OCI-LY7 (cell line): ENCODE data around the gene GPSM1. TPM values are rescaled to one million over a fixed set of nuclear protein-coding genes. Genes with fewer than 3 reads are reported as not detected.

Experiments used
- BruUV-seq: library from RNA; stranded (reverse); fragments of 400-500 nt; replicated peaks from 2 replicates; lab custom pipeline; 2021; lab: Mats Ljungman, UMichigan
- CTCF ChIA-PET: fragments of 300-600 bp; sonication (Branson Sonifier 250); formaldehyde crosslinking; loops from one replicate; lab custom pipeline; 2022; ENCODE audit warnings: antibody characterized with exemption; ENCODE audit not compliant: unreplicated experiment; lab: Charles Lee
- POLR2A ChIA-PET: fragments of 300-600 bp; sonication (Branson Sonifier 250); formaldehyde crosslinking; loops from one replicate; lab custom pipeline; 2022; ENCODE audit warnings: antibody characterized with exemption; lab: Charles Lee
- DNase-seq: peaks from one replicate; pipeline ENCODE4 v3.0.0-alpha.2; 2015; ENCODE audit warnings: low spot score
- H2AFZ ChIP-seq: fragments of 200-600 bp; sonication (generic), shearing (Covaris generic); 2 replicates; pipeline ENCODE4 v1.6.1; 2014; ENCODE audit warnings: mild to moderate bottlenecking, antibody characterized with exemption, low read length, moderate library complexity
- H3K27ac ChIP-seq: fragments of 200-600 bp; sonication (generic); 2 replicates; pipeline ENCODE4 v1.5.1; 2014; ENCODE audit warnings: mixed run types, low read depth, mild to moderate bottlenecking, moderate library complexity, low read length, inconsistent platforms; ENCODE audit not compliant: poor library complexity, severe bottlenecking
- H3K36me3 ChIP-seq: fragments of 200-600 bp; sonication (generic); 2 replicates; pipeline ENCODE4 v1.6.1; 2014; ENCODE audit warnings: mild to moderate bottlenecking, antibody characterized with exemption, low read length, moderate library complexity, mixed read lengths; ENCODE audit not compliant: insufficient read depth
- H3K4me1 ChIP-seq: fragments of 200-600 bp; sonication (generic); 2 replicates; pipeline ENCODE4 v1.5.1; 2014; ENCODE audit warnings: mild to moderate bottlenecking, low read length; ENCODE audit not compliant: insufficient read depth, poor library complexity, severe bottlenecking
- H3K4me2 ChIP-seq: fragments of 200-600 bp; sonication (generic); 2 replicates; pipeline ENCODE4 v1.6.1; 2014; ENCODE audit warnings: mild to moderate bottlenecking, low read length
- H3K4me3 ChIP-seq: fragments of 200-600 bp; sonication (generic); 2 replicates; pipeline ENCODE4 v1.5.1; 2014; ENCODE audit warnings: mild to moderate bottlenecking, low read depth, low read length; ENCODE audit not compliant: poor library complexity, severe bottlenecking
- H3K79me2 ChIP-seq: fragments of 200-600 bp; sonication (generic); 2 replicates; pipeline ENCODE4 v1.6.1; 2016; ENCODE audit warnings: low read depth, mild to moderate bottlenecking, low read length, moderate library complexity, mixed read lengths; ENCODE audit not compliant: insufficient read depth
- H3K9me2 ChIP-seq: fragments of 200-600 bp; sonication (generic); 2 replicates; pipeline ENCODE4 v1.6.1; 2016; ENCODE audit warnings: mild to moderate bottlenecking, low read length, mixed read lengths; ENCODE audit not compliant: insufficient read depth
- H3K9me3 ChIP-seq: fragments of 200-600 bp; sonication (generic); 2 replicates; pipeline ENCODE4 v1.6.1; 2014; ENCODE audit warnings: mild to moderate bottlenecking, mixed run types, low read length, mixed read lengths
- H4K20me1 ChIP-seq: fragments of 200-600 bp; sonication (generic); 2 replicates; pipeline ENCODE4 v1.6.1; 2014; ENCODE audit warnings: mild to moderate bottlenecking, antibody characterized with exemption, low read length, moderate library complexity, mixed read lengths; ENCODE audit not compliant: insufficient read depth
- CTCF ChIP-seq: fragments of 200-600 bp; sonication (generic); conservative IDR thresholded peaks from 2 replicates; pipeline ENCODE4 v1.5.1; 2014; ENCODE audit warnings: mild to moderate bottlenecking, antibody characterized with exemption, low read length, moderate library complexity, mixed read lengths
- EZH2phosphoT487 ChIP-seq: fragments of 200-600 bp; sonication (generic); IDR thresholded peaks from 2 replicates; pipeline ENCODE4 v1.6.1; 2018; ENCODE audit warnings: low read depth, borderline replicate concordance, mild to moderate bottlenecking, mixed run types, antibody characterized with exemption, low read length, moderate library complexity, mixed read lengths
- intact Hi-C: fragments of 100-400 bp; cut with micrococcal nuclease; formaldehyde crosslinking; loops from one replicate; pipeline ENCODE4 v1.10.0; 2022; ENCODE audit not compliant: unreplicated experiment
- total RNA-seq, 2 experiments: library from RNA; depleted of rRNA in 1 of 2; stranded (reverse); fragments of >200 nt in 1 of 2; shearing (Covaris generic) in 1 of 2; gene quantifications; 2 replicates each; pipeline ENCODE4 v1.2.3, GENCODE V29; 2014 to 2022

Gene GPSM1
- total RNA-seq, 2 experiments from 2014 or later = not detected

DNA sequence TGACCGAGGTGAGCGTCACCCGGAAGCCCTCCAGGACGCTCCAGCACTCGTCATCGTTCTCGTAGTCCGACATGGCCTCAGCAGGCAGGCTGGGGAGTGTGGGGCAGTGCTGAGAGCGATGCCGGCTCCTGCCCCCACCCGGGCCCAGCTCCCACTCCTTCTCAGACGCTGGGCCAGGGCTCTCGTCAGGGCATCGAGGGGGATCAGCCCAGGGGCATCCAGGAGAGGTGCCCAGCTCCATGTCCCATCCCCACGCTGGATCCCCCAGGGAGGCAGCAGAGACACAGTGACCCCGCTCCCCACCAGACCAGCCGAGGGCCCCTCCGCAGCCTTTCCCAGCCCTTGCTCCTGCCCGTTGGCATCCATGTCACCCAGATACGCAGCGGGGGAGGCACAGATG is 44.7 kb downstream of the GPSM1 start:
- no TSS peak for BruUV-seq
- Histone ChIP-seq H3K36me3 (peaks cover 23% of the 10 kb centered on the region; the same call in 1 of the 2 replicates), H3K4me1 (no peaks in the 10 kb centered on the region), H3K9me3 (no peaks in the 10 kb centered on the region), H3K4me3 (no peak overlapping the region), H3K79me2 (no peaks in the 10 kb centered on the region), H3K4me2 (no peak overlapping the region), H2AFZ (no peak overlapping the region), H4K20me1 (no peaks in the 10 kb centered on the region; the same call in 1 of the 2 replicates), H3K9me2 (no peaks in the 10 kb centered on the region), H3K27ac (no peak overlapping the region)
- intact Hi-C loops = no loop called here
- no peak for TF ChIP-seq EZH2phosphoT487
- no peak for TF ChIP-seq CTCF
- POLR2A ChIA-PET = interaction anchor here (0.5 kb wide), 1 partner anchor 184 kb away, joined by 5 read pairs; no protein-coding TSS in a partner anchor
- CTCF ChIA-PET = no interaction called here
- no peak for DNase-seq

DNA sequence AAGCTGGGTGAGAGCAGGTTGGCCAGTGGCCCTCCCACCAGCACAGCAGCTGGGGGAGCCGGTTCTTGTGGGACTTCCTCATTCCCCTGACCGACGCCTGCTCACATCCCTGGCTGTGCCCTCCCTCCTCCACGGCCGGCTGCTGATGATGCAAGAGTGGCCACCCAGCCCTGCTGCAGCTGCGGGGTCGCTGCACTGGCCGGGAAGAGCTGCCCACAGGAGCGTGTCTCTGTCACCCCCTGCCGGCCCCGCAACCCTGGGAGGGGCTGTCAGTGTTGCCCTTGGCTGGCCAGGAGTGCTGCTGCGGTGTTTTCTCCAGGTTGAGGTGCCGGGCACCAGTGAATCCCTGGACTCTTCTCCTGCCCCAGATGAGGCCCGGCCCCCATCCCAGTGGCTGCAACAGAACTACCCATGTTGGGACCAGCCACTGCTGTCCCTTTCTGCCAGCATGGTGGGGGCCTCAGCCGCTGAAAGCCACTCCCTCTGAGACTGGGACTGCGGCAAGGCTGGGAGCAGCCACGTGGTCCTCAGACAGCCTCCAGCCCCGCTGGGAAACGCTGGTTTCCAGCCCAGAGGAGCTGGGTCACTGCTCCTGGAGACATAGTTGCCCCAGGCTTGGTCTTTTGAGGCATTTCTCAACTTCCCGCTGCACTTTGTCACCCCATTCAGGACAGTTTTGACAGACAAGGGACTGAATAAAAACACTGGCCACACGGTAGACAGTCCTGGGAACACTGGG is 45.4 kb downstream of the GPSM1 start:
- no peak overlapping the region for H2AFZ ChIP-seq
- H4K20me1 ChIP-seq = no peaks in the 10 kb centered on the region; the same call in 1 of the 2 replicates
- POLR2A ChIA-PET = interaction anchor here (0.5 kb wide), 1 partner anchor 183 kb away, joined by 5 read pairs; no protein-coding TSS in a partner anchor
- H3K9me3 ChIP-seq = no peaks in the 10 kb centered on the region
- intact Hi-C loops = no loop called here
- TF ChIP-seq EZH2phosphoT487 (no peak), CTCF (no peak)
- no peaks in the 10 kb centered on the region for H3K9me2 ChIP-seq
- CTCF ChIA-PET = no interaction called here
- H3K4me2 ChIP-seq = no peak overlapping the region
- H3K4me3 ChIP-seq = no peak overlapping the region
- no TSS peak for BruUV-seq
- peak; percentile 19 for DNase-seq
- H3K79me2 ChIP-seq = no peaks in the 10 kb centered on the region
- no peaks in the 10 kb centered on the region for H3K4me1 ChIP-seq
- H3K27ac ChIP-seq = no peak overlapping the region
- peaks cover 30% of the 10 kb centered on the region; the same call in 1 of the 2 replicates for H3K36me3 ChIP-seq
